GM19463 (cell line): ENCODE measurements around the gene ARHGEF10L.
"Not testable (repeated sequence)": the region's sequence is repeated elsewhere in the genome, so short reads cannot be mapped to it uniquely, and the experiment has no call there.

Experiments used
- ATAC-seq: cut with Tn5 transposase; IDR thresholded peaks from one replicate; pipeline ENCODE4 v1.9.1; 2021; ENCODE audit warnings: mild to moderate bottlenecking, moderate library complexity; ENCODE audit not compliant: unreplicated experiment

Gene ARHGEF10L

GRCh38 chr1:17607644-17608581 lies 68.4 kb downstream of the ARHGEF10L start:
- no peak for ATAC-seq

- ATAC-seq = no peak
These were observed 70.0 kb downstream of the ARHGEF10L start for GRCh38 chr1:17609529-17609928.

- ATAC-seq = no peak
These were observed 70.6 kb downstream of the ARHGEF10L start for GRCh38 chr1:17610085-17610484.

- ATAC-seq = no peak
These were observed 71.2 kb downstream of the ARHGEF10L start for GRCh38 chr1:17610713-17611112.

GRCh38 chr1:17611991-17612390 lies 72.5 kb downstream of the ARHGEF10L start:
- no peak for ATAC-seq

GRCh38 chr1:17612831-17613230 lies 73.3 kb downstream of the ARHGEF10L start:
- ATAC-seq = no peak

- ATAC-seq = no peak
These were observed 75.1 kb downstream of the ARHGEF10L start for GRCh38 chr1:17614586-17614985.

- ATAC-seq = no peak
These were observed 75.7 kb downstream of the ARHGEF10L start for GRCh38 chr1:17615157-17615556.

- no peak for ATAC-seq
These were observed 76.5 kb downstream of the ARHGEF10L start for GRCh38 chr1:17615959-17616358.

- ATAC-seq = no peak
These were observed 77.3 kb downstream of the ARHGEF10L start for GRCh38 chr1:17616731-17617279.

- no peak for ATAC-seq
These were observed 78.5 kb downstream of the ARHGEF10L start for GRCh38 chr1:17617787-17618557.

GRCh38 chr1:17618558-17619247 lies 79.2 kb downstream of the ARHGEF10L start:
- no peak for ATAC-seq

- ATAC-seq = no peak
These were observed 81.0 kb downstream of the ARHGEF10L start for GRCh38 chr1:17620448-17620847.

GRCh38 chr1:17621691-17622090 lies 82.2 kb downstream of the ARHGEF10L start:
- ATAC-seq = no peak

GRCh38 chr1:17622823-17623222 lies 83.3 kb downstream of the ARHGEF10L start:
- no peak for ATAC-seq

- ATAC-seq = no peak
These were observed 85.2 kb downstream of the ARHGEF10L start for GRCh38 chr1:17624611-17625233.

GRCh38 chr1:17627239-17628052 lies 87.9 kb downstream of the ARHGEF10L start:
- no peak for ATAC-seq

- not testable (repeated sequence) for ATAC-seq
These were observed 89.5 kb downstream of the ARHGEF10L start for GRCh38 chr1:17629046-17629445.

- ATAC-seq = no peak
These were observed 90.0 kb downstream of the ARHGEF10L start for GRCh38 chr1:17629460-17629859.
